Bone marrow (tissue), 2 donors: ENCODE data around the gene GOLIM4.
A peak's percentile ranks its signal among the peaks of the same experiment; 100 is the strongest.
"Not testable (repeated sequence)": the region's sequence is repeated elsewhere in the genome, so short reads cannot be mapped to it uniquely, and the experiment has no call there.

Experiments used
- DNase-seq, 2 donors: peaks; one replicate each; lab custom pipeline; 2025; lab: John Stamatoyannopoulos, UW

GOLIM4 gene

GRCh38 chr3:168047936-168048335 lies 47.8 kb downstream of the GOLIM4 start:
- no peak for DNase-seq

GRCh38 chr3:168047190-168047795 lies 48.4 kb downstream of the GOLIM4 start:
- DNase-seq, result peak in 1 of 2 donors; percentile 82

GRCh38 chr3:168044049-168044448 lies 51.7 kb downstream of the GOLIM4 start:
- no peak for DNase-seq

- peak in 1 of 2 donors; percentile 12 for DNase-seq
These were observed 55.0 kb downstream of the GOLIM4 start for GRCh38 chr3:168040607-168041208.

- no peak for DNase-seq
These were observed 58.7 kb downstream of the GOLIM4 start for GRCh38 chr3:168037020-168037419.

GRCh38 chr3:168036619-168037018 lies 59.1 kb downstream of the GOLIM4 start:
- DNase-seq, result no peak

GRCh38 chr3:168034152-168034928 lies 61.4 kb downstream of the GOLIM4 start:
- no peak for DNase-seq

GRCh38 chr3:168030577-168030976 lies 65.1 kb downstream of the GOLIM4 start:
- DNase-seq, result no peak

- DNase-seq, result no peak
These were observed 66.0 kb downstream of the GOLIM4 start for GRCh38 chr3:168029705-168030104.

- no peak for DNase-seq
These were observed 67.6 kb downstream of the GOLIM4 start for GRCh38 chr3:168028086-168028485.

GRCh38 chr3:168026764-168027163 lies 69.0 kb downstream of the GOLIM4 start:
- DNase-seq, result no peak

GRCh38 chr3:168025076-168025475 lies 70.6 kb downstream of the GOLIM4 start:
- DNase-seq, result no peak

GRCh38 chr3:168024537-168024941 lies 71.2 kb downstream of the GOLIM4 start:
- DNase-seq, result peak in 1 of 2 donors; percentile 87

GRCh38 chr3:168021737-168022450 lies 73.8 kb downstream of the GOLIM4 start:
- DNase-seq, result no peak

GRCh38 chr3:168011280-168011679 lies 84.4 kb downstream of the GOLIM4 start:
- DNase-seq, result not testable (repeated sequence)

- no peak for DNase-seq
These were observed 89.1 kb downstream of the GOLIM4 start for GRCh38 chr3:168006584-168006983.

GRCh38 chr3:168003911-168004310 lies 91.8 kb downstream of the GOLIM4 start:
- DNase-seq, result no peak

- no peak for DNase-seq
These were observed 92.8 kb downstream of the GOLIM4 start for GRCh38 chr3:168002786-168003368.

- no peak for DNase-seq
These were observed 94.5 kb downstream of the GOLIM4 start for GRCh38 chr3:168001244-168001643.

GRCh38 chr3:167998253-167998652 lies 97.5 kb downstream of the GOLIM4 start:
- no peak for DNase-seq

GRCh38 chr3:167996514-167996913 lies 99.2 kb downstream of the GOLIM4 start:
- no peak for DNase-seq

GRCh38 chr3:167992381-167992780 lies 103.3 kb downstream of the GOLIM4 start:
- no peak for DNase-seq
